HG03103 (cell line): ENCODE measurements around the gene SEC24B.
"Not testable (repeated sequence)": the region's sequence is repeated elsewhere in the genome, so short reads cannot be mapped to it uniquely, and the experiment has no call there.

Source experiments
- ATAC-seq: cut with Tn5 transposase; IDR thresholded peaks from one replicate; pipeline ENCODE4 v1.9.1; 2021; ENCODE audit warnings: low read depth; ENCODE audit not compliant: unreplicated experiment

Gene SEC24B

DNA sequence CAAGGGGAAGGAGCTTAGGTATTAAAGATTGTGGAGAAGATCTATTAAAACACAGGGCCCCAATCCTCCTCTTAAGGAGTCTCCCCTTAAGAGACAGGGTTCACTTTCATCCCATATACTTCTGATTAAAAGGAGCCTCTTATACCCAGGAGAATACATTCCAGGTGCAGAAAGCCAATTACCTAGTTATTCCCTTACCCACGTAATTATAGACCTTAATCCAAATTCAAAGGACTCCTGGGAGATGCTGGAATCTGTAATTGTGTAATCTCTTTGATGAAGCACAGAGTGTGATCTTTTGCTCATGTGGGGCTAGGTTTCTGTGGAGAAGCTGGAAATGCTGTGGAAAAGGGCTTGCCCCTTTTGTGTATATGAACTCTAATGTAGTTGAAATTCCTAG lies 1.4 kb upstream of the SEC24B start:
- ATAC-seq = no peak

DNA sequence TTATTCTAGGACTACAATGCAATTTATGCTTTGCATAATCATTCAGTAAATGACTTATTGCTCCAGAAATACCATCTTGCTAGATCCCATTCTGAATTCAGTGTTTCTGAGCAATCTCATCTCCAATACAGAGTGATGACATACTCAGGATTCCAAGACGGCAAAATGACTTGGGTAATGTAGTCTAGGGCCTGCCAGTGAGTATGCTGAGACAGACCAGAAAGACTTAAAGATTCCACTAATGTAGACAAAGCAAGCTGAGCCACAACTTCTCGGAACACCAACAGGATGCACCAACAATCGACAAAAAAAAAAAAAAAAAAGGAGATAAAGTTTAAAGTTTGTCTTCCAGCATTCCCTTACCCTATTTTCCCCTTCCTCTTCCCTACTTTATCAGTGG lies 919 bp upstream of the SEC24B start:
- no peak for ATAC-seq

DNA sequence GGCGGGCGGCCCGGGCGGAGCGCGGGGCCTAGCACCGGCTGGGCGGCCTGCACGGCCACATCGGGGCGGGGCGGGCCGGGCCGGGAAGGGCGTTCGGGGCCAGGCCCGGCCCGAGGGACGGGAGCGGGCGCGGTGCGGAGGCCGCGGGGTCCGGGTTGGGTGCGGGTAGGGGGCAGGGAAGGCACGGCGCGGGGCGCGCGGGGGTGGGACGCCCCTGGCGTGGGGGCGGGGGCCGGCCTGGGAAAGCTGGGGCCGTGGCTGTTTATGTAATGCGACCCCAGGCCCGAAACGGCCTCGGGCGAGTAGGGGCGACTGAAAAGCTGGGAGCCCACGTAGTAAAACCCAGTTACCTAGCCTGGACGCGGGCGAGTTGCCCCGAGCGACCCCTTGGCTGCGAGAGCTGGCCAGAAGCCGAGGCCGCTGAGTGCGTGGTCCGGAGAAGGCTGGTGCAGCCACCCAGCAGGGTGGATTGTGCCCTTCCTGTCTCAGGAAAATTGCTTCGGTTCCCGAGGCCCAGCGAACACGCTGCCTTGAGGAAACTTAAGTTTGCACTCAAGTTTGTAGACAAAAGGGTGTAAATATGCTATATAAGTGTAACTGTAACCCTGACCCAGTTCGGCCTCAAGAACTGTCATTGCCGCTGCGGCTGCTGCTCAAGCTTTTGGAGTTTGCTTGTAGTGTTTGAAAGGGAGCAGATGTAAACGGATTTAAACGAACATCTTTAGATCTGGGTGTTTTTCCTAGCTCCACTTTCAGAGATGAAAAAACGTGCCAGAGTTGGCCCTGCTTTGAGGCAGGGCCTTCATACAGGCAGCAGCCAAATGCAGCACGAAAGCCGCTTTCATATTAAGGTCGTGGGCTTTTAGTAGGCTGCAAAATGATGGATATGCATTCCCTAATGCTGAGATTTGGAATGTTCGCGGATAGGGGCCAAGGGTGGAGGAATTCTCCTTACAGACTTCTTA lies 674 bp downstream of the SEC24B start:
- ATAC-seq = peak; percentile 29

DNA sequence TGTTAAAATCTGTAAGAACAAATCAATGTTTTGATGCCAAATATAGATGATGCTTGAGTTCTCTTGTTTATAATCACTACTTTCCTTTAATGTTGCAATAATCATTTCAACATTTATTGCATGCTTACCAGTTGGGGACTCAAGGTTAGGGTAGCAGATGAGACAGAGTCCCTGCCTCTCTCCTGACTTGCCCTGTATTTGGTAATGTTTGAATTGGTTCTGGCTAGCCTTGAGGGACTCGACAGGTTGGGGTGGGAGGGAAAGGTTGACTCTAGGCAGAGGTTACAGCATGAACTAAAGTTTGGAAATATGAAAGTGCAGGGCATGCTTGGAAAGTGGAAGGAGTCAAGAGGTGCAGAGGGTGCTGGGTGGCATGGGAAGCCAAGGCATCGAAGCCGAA lies 2.0 kb downstream of the SEC24B start:
- no peak for ATAC-seq

DNA sequence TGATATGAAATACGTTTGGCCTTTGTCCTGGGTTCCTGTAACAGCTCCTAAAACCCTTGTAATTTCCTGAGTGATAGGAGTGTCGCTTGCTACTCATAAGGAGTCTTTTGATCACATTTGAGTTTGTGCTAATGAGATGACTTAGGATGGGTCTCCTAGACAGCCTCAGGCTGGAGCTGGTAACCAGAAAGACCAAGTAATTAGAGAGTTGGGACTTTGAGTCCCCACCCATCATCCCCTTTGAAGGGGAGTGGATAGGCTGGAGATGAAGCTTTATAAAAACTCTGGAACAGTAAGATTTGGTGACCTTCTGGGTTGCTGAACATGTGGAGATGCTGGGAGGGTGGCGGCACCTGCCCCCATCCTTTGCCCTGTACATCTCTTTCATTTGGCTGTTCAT lies 2.9 kb downstream of the SEC24B start:
- no peak for ATAC-seq

DNA sequence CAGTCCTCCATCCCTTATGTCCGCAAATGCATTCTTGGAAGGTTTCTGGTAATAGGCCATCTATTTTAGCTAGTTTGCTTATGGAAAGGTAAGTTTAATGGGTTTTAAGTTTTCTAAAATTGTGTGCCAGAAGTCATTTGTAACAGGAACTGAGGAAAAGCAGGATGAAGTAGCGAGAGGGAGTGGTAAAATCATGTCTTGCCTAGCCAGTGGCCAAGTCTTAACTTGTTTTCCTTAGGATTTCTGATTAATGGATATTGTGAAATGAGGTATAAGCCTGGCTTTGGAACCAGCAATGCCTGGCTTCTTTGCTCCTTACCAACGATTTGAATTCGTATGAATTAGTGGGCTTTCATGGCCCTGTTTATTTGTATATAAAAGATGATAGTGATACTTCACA lies 7.3 kb downstream of the SEC24B start:
- ATAC-seq = no peak

DNA sequence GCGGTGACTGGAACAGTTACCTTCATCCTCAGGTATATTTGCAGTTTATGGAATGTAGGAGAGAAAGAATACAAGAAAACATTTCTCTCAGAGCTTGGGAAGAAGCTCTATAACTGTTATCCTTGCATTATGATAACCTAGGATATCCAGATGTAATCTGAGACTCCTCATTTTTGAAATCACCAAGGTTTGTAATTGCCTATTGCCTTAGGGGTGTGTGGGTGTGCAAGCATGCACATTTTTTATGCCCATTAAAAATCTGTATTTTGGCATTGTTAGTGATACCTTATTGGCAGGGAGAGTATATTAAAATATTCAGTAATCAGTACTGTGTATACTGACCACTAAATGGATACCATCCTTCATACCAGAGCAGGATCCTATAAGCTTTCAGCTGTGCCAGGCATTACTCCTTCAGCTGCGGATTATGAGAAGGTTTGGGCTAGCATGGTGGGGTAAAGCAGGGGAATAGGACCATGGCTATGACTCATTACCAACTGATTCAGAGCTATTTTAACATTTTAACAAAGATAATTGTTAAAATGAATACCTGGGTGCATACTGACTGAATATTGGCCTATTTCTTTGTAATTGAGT lies 8.3 kb downstream of the SEC24B start:
- ATAC-seq = no peak

DNA sequence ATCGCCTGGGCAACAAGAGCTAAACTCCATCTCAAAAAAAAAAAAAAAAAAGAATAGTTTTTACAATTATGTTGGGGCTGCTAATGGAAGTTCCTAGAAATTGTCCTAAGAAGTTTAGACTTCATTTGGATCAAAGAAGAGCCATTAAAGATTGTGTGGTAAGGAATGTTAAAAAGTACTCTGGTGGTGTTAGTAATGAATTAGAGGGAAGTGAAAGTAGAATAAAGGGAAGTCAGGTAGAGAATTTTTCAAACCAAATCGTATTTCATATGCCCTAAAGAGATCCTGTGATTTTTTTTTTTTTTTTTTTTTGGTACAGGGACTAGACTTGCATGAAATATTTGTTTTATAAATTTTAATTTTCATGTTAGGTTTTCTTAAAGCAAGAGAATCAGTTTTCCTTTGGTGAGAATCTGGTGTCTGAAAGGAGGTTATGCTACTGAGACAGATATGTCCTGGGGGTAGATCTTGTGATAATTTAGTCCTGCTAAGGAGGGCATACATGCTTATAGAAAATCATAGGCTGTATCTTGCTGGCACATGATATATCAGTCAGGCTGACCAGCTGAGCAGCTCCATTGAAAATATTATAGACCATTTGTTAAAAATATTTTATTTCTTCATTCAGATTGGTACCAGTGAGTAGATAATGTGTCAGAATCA lies 10.7 kb downstream of the SEC24B start:
- peak; percentile 74 for ATAC-seq

DNA sequence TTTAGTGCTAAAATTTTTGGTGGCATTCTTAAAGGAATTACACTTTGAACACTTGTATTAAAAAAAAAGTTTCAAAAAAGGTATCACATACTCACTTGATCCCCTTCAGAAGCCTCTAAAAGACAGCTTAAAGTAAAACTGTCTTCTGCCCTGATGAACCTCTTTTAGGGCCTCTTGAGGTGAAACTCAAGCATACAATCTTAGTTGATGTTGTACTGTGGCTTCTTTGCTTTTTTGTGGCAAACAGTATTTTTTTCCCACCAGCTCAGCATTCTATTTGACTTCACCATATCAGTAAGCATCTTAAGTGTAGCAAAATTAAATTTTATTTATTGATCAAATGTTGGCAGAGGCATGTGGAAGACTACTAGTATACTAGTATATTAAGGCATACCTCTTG lies 13.7 kb downstream of the SEC24B start:
- no peak for ATAC-seq

DNA sequence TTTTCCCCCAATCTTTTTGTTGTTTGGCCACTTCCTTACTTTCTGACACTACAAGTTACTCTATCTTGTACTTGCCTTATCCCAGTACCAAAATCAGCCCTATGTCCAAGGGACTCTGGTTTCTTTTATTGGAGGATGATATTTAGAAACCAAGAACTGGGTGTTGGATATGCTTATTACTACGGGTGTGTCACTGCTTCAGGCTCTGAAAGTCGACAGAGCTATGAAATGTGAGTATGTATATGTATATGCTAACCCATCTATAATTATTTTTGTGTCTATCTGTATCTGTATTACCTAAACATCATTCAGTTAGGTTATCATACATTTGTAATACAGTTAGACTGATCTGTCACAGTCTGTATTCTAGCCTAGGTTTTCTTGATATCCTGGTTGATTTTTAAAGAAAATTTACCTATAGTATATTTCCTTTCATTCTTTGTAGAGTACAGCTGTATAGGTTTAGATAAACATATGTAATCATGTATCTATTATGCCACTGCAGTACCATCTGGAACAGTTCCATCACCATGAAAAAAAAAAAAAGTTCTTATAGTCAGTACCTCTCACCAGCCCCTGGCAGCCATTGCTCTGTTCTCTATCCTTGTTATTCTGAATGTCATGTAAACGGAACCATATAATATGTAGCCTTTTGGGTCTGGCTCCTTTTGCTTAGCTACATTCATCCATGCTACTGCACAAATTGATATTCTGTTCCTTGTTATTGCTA lies 18.1 kb downstream of the SEC24B start:
- ATAC-seq = no peak

DNA sequence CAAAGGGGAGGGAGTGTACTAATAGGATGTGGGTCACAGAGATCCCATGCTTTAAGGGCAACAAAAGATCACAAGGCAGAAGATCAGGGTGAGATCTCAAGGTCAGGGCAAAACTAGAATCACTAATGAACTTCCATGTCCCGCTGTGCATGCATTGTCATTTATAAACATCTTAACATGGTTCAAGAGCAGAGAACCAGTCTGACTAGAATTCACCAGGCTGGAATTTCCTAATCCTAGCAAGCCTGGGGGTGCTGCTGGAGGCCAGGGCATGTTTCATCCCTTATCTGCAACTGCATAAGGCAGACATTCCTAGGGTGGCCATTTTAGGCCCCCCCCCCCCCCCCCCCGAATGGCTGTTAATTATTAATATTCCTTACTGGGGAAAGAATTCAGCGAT lies 19.5 kb downstream of the SEC24B start:
- not testable (repeated sequence) for ATAC-seq

DNA sequence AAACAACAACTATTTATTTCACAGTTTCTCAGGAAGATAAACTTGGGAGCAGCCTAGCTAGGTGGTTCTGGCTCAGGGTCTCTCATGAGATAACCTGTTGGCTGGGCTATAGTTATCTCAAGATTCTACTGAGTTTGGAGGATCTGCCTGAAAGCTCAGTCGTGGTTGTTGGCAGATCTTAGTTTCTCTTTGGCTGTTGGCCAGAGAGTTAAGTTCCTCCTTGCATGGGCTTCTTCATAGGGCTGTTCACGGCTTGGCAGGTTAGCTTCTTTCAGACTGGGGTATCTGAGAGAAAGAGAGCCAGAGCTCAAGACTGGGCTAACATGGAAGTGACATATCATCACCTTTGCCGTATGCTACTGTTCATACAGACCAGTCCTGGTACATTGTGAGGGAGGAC lies 28.7 kb downstream of the SEC24B start:
- peak; percentile 86 for ATAC-seq

DNA sequence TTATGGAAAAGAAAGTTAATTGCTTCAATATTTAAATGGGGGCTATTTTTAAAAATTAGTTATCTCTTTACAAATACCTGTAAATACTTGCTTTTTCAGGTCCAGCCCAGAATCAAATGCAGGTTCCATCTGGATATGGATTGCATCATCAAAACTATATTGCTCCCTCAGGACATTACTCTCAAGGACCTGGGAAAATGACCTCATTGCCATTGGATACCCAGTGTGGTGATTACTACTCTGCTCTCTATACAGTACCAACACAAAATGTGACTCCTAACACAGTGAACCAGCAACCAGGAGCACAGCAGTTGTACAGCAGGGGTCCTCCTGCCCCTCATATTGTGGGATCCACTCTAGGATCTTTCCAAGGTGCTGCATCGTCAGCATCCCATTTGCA lies 29.2 kb downstream of the SEC24B start:
- ATAC-seq = no peak

DNA sequence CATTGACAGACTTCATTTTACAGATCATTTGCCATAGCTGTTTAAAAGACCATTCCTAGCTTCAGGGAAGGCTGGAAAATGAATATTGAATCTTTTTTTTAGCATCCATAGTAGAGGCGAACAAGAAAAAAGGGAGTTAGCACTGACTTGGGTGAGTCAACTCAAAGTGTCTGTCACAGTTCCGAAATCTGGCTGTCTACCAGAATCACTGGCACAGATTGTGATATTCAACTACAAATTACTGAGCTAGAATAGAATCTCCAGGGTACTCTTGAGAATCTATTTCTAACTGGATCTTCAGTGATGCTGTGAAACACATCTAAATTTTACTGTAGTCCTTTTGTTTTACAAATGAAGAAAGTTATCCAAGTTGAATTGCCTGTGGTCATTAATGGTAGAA lies 31.5 kb downstream of the SEC24B start:
- ATAC-seq = no peak

DNA sequence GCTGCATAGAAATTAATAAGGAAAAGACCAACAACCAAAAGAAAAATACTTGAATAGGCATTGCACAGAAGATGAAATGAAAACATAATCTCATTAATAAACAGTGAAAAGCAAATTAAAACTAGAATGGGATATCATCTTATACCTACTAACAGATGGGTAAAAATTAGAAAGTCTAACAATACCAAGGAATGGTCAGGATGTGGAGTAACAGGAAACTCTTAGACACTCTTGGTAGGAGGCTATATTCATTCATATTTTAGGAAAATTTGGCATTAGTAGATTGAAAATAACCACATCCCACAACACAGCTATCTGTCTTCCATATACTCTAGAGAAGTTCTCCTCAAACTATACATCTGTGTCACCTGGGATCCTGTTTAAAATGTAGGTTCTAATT lies 36.3 kb downstream of the SEC24B start:
- ATAC-seq = no peak

DNA sequence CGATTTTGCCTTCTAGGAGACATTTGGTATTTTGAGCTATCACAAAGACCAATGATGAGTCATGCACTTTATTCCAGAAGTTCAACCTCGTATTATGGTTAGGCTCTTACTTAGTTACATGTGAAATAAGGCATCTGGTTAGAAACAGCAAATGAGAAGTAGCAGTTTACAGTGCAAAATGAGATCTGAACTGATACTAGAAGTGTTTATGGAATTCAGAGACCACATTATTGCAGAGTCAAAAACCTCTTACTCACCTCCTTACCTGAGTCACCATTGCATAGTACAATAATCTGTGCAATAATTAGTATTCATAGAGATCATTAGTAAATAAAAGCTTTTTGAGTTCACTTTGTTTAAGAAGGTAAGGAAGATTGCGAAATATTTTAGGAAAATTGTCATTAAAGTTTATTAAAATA lies 38.7 kb downstream of the SEC24B start:
- ATAC-seq = no peak

DNA sequence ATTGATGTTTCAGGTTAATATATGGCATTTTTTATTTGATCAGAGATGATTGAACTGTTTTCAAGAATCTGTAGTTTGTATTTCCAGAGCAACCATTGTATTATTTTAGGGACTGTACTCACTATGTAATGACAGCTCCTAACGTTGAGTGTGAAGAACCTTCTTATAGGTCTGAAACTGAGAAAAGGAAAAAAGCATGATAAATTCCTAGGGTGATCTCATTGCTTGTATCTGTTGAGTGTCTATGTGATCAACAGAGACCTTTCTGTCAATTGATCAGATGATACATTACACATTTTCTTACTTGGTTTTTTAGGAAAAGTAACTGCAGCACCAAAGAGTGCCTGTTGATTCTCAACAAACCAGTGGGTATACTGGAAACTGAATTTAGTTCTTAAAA lies 40.2 kb downstream of the SEC24B start:
- no peak for ATAC-seq

DNA sequence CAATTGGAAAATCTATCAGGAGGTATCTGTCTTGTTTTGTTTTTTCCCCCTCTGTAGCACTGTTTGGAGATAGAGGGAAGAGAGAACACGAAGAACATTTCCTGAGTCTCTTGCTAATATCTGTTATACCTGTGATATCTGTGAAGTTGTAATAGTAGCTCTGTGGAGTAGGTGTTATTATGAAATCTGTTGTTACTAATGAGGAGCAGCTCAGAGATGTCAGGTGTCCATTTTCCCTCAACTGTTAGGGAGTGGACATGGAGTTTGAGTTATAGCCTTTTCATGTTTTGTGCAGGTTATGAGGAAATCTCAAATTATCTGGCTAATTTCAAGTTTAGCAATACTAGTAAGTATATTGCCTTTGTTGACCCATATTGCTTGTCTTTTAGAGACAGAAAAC lies 52.4 kb downstream of the SEC24B start:
- ATAC-seq = no peak

DNA sequence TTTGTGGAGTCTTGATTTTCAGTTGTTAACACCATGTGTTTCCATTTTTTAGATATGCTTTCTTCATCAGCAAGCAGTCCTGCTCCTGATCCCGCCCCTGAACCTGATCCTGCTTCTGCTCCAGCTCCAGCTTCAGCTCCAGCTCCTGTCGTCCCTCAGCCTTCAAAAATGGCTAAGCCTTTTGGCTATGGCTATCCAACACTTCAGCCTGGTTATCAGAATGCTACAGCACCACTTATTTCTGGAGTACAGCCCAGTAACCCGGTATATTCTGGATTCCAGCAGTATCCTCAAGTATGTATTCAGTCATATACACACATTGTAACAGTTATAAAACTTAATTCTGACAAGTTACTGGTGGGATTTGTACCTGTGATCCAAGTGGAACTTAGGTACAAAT lies 60.9 kb downstream of the SEC24B start:
- no peak for ATAC-seq

DNA sequence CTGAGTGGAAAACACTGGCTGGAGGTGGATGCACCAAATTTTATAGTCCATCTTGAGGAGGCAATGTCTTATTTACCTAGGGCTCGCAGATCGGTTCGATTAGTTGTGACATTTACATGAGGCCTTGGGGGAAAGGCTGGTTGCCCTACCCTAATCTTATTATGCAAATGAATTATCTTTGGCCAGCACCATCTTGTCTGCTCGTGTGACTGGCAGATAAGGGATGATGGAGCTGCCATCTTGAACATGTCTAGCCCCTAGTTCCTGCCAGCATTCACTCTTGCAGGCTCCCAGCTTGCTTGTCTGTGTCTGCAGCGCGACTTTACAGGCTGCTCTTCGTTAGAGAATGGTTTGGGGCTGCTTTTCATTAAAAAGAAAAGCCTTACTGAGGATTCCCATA lies 61.9 kb downstream of the SEC24B start:
- no peak for ATAC-seq

DNA sequence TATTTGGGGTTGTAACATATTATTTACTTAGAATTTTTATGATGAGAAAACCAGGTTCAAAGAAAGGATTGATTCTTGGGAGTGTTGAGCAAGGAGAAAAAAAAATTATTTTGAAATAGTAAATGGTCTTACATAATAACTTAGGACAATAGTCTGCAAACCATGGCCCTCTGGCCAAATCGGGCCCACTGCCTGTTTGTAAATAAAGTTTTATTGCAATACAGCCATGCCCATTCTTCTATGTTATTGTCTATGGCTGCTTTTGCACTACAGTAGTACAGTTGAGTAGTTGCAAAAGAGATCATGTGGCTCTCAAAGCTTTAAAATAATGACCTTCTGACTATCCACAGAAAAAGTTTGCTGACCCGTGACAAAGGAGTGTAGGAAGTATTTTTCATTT lies 63.3 kb downstream of the SEC24B start:
- ATAC-seq = no peak
